ENCODE results near the gene PIP5K1C.

DNA sequence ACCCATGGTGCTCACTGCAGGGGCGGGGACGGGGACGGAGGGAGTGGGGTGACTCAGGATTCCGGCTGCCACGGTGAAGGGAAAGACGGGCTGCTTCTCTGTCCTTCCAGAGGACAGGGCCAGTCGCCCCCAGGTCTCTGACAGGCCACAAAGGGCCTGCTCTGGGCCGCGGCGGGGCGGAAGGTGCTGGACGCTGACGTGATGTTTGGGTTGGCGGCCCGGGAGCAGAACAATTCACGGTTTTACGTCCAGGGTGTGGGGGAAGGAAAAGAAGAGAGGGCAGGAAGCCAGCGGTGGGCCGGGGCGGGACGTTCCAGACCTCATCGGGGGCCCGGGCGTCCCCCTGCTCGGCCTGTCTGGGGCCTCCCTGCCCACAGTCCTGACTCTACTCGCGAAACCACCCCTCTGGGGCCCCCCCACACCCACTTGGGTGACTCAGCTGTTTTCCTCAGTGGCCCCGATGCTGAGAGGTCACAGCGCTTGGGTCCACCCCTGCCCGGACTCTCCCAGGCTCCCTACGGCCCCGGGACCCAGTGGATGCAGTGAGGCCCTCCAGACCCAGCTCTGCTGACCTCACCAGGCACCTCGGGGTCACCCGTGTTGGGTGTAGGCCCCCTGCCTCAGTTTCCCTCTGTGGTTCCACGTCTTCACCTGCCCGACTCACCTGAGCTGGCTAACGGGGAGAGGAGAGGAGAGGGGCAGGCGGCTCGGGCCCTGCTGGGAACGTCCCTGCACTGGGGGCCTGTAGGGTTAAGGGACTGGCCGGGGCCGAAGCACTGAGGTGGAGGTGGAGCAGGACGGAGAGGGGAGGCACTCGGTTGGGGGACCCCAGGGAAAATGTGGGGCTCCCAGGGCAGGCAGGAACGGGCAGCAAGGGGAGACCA, 29.2 kb downstream of the PIP5K1C start:
- TF ChIP-seq, protein P1, sequence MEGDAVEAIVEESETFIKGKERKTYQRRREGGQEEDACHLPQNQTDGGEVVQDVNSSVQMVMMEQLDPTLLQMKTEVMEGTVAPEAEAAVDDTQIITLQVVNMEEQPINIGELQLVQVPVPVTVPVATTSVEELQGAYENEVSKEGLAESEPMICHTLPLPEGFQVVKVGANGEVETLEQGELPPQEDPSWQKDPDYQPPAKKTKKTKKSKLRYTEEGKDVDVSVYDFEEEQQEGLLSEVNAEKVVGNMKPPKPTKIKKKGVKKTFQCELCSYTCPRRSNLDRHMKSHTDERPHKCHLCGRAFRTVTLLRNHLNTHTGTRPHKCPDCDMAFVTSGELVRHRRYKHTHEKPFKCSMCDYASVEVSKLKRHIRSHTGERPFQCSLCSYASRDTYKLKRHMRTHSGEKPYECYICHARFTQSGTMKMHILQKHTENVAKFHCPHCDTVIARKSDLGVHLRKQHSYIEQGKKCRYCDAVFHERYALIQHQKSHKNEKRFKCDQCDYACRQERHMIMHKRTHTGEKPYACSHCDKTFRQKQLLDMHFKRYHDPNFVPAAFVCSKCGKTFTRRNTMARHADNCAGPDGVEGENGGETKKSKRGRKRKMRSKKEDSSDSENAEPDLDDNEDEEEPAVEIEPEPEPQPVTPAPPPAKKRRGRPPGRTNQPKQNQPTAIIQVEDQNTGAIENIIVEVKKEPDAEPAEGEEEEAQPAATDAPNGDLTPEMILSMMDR (IDR thresholded peaks at IDR 0.05; ENCODE audit: insufficient read depth, low read depth, low read length), result no peak
- TF ChIP-seq EZH2 (IDR thresholded peaks at IDR 0.05; ENCODE audit: insufficient read depth, low read length), result no peak

Measured in astrocyte (in vitro differentiated cells and primary cell).